Endothelial cell (in vitro differentiated cells): ENCODE measurements around the gene APBA2. TPM values are rescaled to one million over a fixed set of nuclear protein-coding genes. Genes with fewer than 3 reads are reported as not detected.

Source experiments
- DNase-seq: peaks from one replicate; pipeline ENCODE4 v3.0.0; 2021; ENCODE audit warnings: low spot score
- H3K27ac Mint-ChIP-seq: one replicate; pipeline ENCODE4 v1.8.0; 2021; ENCODE audit warnings: mixed read lengths, inconsistent platforms; ENCODE audit not compliant: unreplicated experiment
- H3K27me3 Mint-ChIP-seq: one replicate; pipeline ENCODE4 v1.8.0; 2021; ENCODE audit warnings: mild to moderate bottlenecking, moderate library complexity, mixed read lengths, inconsistent platforms; ENCODE audit not compliant: unreplicated experiment
- H3K36me3 Mint-ChIP-seq: one replicate; pipeline ENCODE4 v1.8.0; 2021; ENCODE audit warnings: mild to moderate bottlenecking, low read depth, mixed read lengths, inconsistent platforms; ENCODE audit not compliant: unreplicated experiment
- H3K4me1 Mint-ChIP-seq: one replicate; pipeline ENCODE4 v1.8.0; 2021; ENCODE audit warnings: mild to moderate bottlenecking, mixed read lengths, inconsistent platforms; ENCODE audit not compliant: unreplicated experiment
- H3K4me3 Mint-ChIP-seq: one replicate; pipeline ENCODE4 v1.8.0; 2021; ENCODE audit warnings: mild to moderate bottlenecking, mixed read lengths, inconsistent platforms; ENCODE audit not compliant: unreplicated experiment
- H3K9me3 Mint-ChIP-seq: one replicate; pipeline ENCODE4 v1.8.0; 2021; ENCODE audit warnings: mixed read lengths, inconsistent platforms; ENCODE audit not compliant: unreplicated experiment
- CTCF ChIP-seq: fragments of 200-600 bp; sonication (generic); IDR thresholded peaks from one replicate; pipeline ENCODE4 v1.5.0; 2021; ENCODE audit warnings: antibody characterized with exemption; ENCODE audit not compliant: unreplicated experiment
- total RNA-seq: library from RNA; stranded (reverse); fragmentation: NEBNext Ultra II Directional; extraction: Animal tissue kit (Norgen Biotek cat#: 25700); gene quantifications from one replicate; pipeline ENCODE4 v1.2.1, GENCODE V29; 2021; ENCODE audit not compliant: unreplicated experiment

The APBA2 gene
- total RNA-seq, 1 donor from 2014 or later, result 33.1 TPM

DNA sequence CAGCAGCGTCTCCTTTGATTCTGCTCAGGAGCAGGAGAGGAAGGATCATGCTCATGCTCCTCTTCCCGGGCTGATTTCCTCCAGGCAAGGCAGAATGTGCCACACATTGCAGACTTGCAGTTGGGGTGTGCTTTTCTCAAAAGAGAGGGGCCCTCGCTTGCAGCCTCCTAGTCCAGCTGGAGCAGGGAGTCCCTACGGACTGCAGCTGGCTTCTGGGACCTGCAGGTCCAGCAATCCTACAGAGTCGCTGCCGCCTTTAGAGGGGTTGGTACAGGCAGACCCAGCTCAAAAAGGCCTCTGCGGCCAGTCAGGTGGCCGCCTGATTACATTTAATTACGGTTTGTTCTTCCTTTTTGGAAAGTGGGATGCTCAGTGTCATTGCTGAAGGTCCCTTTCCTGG is 210.0 kb downstream of the APBA2 start:
- Mint-ChIP-seq H3K27me3 (peaks cover 12% of the 10 kb centered on the region), H3K4me3 (no peak overlapping the region), H3K9me3 (no peaks in the 10 kb centered on the region), H3K4me1 (no peaks in the 10 kb centered on the region), H3K27ac (no peak overlapping the region), H3K36me3 (peaks cover 22% of the 10 kb centered on the region)
- no peak for DNase-seq
- no peak for TF ChIP-seq CTCF

DNA sequence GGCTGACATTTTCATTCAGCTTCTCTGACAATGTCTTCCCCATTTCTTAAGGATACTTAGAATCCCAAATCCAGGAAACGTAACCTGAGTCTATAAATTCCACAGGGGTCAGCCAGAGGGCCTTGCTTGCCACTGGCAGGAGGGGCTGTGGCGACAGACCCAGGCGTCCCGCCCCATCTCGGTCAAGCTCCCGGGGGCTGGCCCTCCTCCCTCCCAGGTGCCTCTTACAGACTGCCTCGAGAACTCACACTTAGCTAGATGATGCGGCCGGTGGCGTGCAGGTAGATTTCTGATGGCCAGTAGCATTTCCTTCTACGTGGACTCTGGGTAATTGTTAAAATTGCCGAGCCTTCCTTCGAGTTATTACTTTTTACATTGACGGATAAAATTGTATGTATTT is 211.4 kb downstream of the APBA2 start:
- no peak for DNase-seq
- no peak overlapping the region for H3K27ac Mint-ChIP-seq
- no peak overlapping the region for H3K4me3 Mint-ChIP-seq
- H3K27me3 Mint-ChIP-seq, result peaks cover 7% of the 10 kb centered on the region
- H3K4me1 Mint-ChIP-seq, result no peaks in the 10 kb centered on the region
- H3K36me3 Mint-ChIP-seq, result peaks cover 22% of the 10 kb centered on the region
- H3K9me3 Mint-ChIP-seq, result no peaks in the 10 kb centered on the region
- TF ChIP-seq CTCF, result no peak

DNA sequence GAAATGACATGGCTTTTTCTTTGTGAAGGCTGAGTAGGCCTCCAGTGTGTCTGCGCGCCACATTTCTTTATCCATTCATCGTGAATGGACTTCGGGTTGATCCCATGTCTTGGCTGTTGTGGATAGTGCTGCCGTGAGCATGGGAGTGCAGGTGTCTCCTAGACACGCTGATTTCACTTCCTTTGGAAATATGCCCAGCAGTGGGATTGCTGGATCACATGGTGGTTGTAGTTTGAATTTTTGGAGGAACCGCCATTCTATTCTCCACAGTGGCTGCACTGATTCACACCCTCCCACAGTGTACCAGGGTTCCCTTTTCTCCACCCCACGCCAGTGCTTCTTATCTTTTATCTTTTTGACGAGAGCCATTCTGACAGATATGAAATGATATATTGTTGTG is 212.2 kb downstream of the APBA2 start:
- H3K4me3 Mint-ChIP-seq, result no peak overlapping the region
- H3K4me1 Mint-ChIP-seq, result no peaks in the 10 kb centered on the region
- DNase-seq, result no peak
- H3K9me3 Mint-ChIP-seq, result no peaks in the 10 kb centered on the region
- peaks cover 22% of the 10 kb centered on the region for H3K36me3 Mint-ChIP-seq
- H3K27me3 Mint-ChIP-seq, result peaks cover 12% of the 10 kb centered on the region
- no peak overlapping the region for H3K27ac Mint-ChIP-seq
- TF ChIP-seq CTCF, result no peak

DNA sequence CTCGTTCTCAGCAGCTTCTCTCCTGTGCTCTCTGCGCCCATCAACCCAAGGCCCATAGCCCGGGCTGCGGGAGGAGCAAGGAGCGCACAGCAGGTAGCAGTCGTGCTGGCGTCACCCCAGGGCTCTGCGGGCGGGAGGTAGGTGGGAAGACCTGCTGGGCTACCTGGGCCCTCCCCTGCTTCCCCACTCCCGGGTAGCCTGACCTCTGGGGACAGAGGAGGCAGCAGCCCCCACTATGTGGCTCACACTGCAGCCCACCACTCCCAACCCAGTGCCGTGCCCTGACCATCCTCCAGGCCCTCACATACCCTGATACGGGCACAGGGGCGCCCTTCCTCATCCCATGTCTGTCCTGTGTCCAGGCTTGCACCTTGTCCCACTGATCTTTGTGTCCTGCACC is 212.9 kb downstream of the APBA2 start:
- no peak for DNase-seq
- Mint-ChIP-seq H3K36me3 (peaks cover 22% of the 10 kb centered on the region), H3K9me3 (no peaks in the 10 kb centered on the region), H3K4me1 (no peaks in the 10 kb centered on the region), H3K4me3 (no peak overlapping the region), H3K27ac (no peak overlapping the region), H3K27me3 (peaks cover 12% of the 10 kb centered on the region)
- no peak for TF ChIP-seq CTCF

GRCh38 chr15:29099131-29099880 is 213.5 kb downstream of the APBA2 start:
- Mint-ChIP-seq H3K9me3 (no peaks in the 10 kb centered on the region), H3K27ac (no peak overlapping the region)
- TF ChIP-seq CTCF, result no peak

More at GRCh38 chr15:29099131-29099880, 213.5 kb downstream of the APBA2 start:
- no peak for DNase-seq
- Mint-ChIP-seq H3K4me1 (no peaks in the 10 kb centered on the region), H3K4me3 (no peak overlapping the region), H3K36me3 (peaks cover 17% of the 10 kb centered on the region), H3K27me3 (peaks cover 9% of the 10 kb centered on the region)
